D721Med (cell line): ENCODE data around the gene SLC6A6.

Experiments
- DNase-seq: peaks from one replicate; pipeline ENCODE4 v3.0.0; 2011; ENCODE audit warnings: low spot score; ENCODE audit not compliant: insufficient read length
- FAIRE-seq: peaks from 2 replicates; lab custom pipeline; 2011; peaks lifted over from hg19 to GRCh38; lab: Jason Lieb, UNC
- CTCF ChIP-seq: IDR thresholded peaks from 2 replicates; pipeline ENCODE4 v1.5.1; 2012; ENCODE audit warnings: mild to moderate bottlenecking, control low read depth; ENCODE audit not compliant: insufficient read depth; ENCODE audit errors: missing control alignments

SLC6A6 gene

GRCh38 chr3:14441920-14442300, 39.5 kb downstream of the SLC6A6 start:
- no peak for TF ChIP-seq CTCF
- no peak for FAIRE-seq
- DNase-seq = no peak

GRCh38 chr3:14444380-14444779, 42.0 kb downstream of the SLC6A6 start:
- FAIRE-seq (no peak), DNase-seq (no peak)
- TF ChIP-seq CTCF = no peak

GRCh38 chr3:14445773-14446172, 43.4 kb downstream of the SLC6A6 start:
- no peak for DNase-seq
- FAIRE-seq = no peak
- no peak for TF ChIP-seq CTCF

GRCh38 chr3:14446988-14447570, 44.7 kb downstream of the SLC6A6 start:
- no peak for TF ChIP-seq CTCF
- DNase-seq = no peak
- FAIRE-seq = no peak

GRCh38 chr3:14448063-14448462, 45.7 kb downstream of the SLC6A6 start:
- no peak for DNase-seq
- FAIRE-seq = no peak
- no peak for TF ChIP-seq CTCF

- FAIRE-seq (no peak), DNase-seq (no peak)
- no peak for TF ChIP-seq CTCF
Observed at GRCh38 chr3:14448756-14449727, 46.6 kb downstream of the SLC6A6 start.

GRCh38 chr3:14450506-14450905, 48.1 kb downstream of the SLC6A6 start:
- FAIRE-seq = no peak
- no peak for TF ChIP-seq CTCF
- no peak for DNase-seq
